IPS-20b (cell line): ENCODE data around the gene UNC5C.

Experiments
- H3K27ac ChIP-seq: one replicate; pipeline ENCODE4 v1.5.1; 2013; ENCODE audit warnings: low read length
- H3K27me3 ChIP-seq: 2 replicates; pipeline ENCODE4 v1.6.1; 2013; ENCODE audit warnings: mild to moderate bottlenecking, low read length, inconsistent platforms; ENCODE audit not compliant: insufficient read depth
- H3K36me3 ChIP-seq: 2 replicates; pipeline ENCODE4 v1.6.1; 2013; ENCODE audit warnings: low read depth, mild to moderate bottlenecking, inconsistent platforms, low read length, moderate library complexity; ENCODE audit not compliant: insufficient read depth
- H3K4me1 ChIP-seq: 2 replicates; pipeline ENCODE4 v1.6.1; 2013; ENCODE audit warnings: mild to moderate bottlenecking, control low read depth, inconsistent platforms, low read length, moderate library complexity; ENCODE audit not compliant: insufficient read depth
- H3K4me3 ChIP-seq: 2 replicates; pipeline ENCODE4 v1.5.1; 2013; ENCODE audit warnings: mild to moderate bottlenecking, low read length, inconsistent platforms
- H3K9ac ChIP-seq: 2 replicates; pipeline ENCODE4 v1.6.1; 2013; ENCODE audit warnings: low read depth, mild to moderate bottlenecking, inconsistent platforms, low read length, moderate library complexity
- H3K9me3 ChIP-seq: 2 replicates; pipeline ENCODE4 v1.6.1; 2013; ENCODE audit warnings: mild to moderate bottlenecking, low read depth, low read length, inconsistent platforms; ENCODE audit not compliant: insufficient read depth

Gene UNC5C

GRCh38 chr4:95544113-95545103 is 4.4 kb downstream of the UNC5C start:
- no peak overlapping the region for H3K9ac ChIP-seq
- no peaks in the 10 kb centered on the region for H3K36me3 ChIP-seq
- no peaks in the 10 kb centered on the region for H3K9me3 ChIP-seq
- peaks cover 45% of the 10 kb centered on the region for H3K27me3 ChIP-seq
- H3K27ac ChIP-seq = no peak overlapping the region
- H3K4me3 ChIP-seq = no peak overlapping the region
- H3K4me1 ChIP-seq = peaks cover 6% of the 10 kb centered on the region; the same call in 1 of the 2 replicates

- Histone ChIP-seq H3K9me3 (no peaks in the 10 kb centered on the region), H3K4me3 (no peak overlapping the region), H3K36me3 (no peaks in the 10 kb centered on the region), H3K4me1 (peaks cover 6% of the 10 kb centered on the region; the same call in 1 of the 2 replicates), H3K9ac (no peak overlapping the region), H3K27ac (no peak overlapping the region), H3K27me3 (peaks cover 22% of the 10 kb centered on the region)
These were observed 6.7 kb downstream of the UNC5C start for GRCh38 chr4:95541889-95542607.

- peaks cover 13% of the 10 kb centered on the region for H3K27me3 ChIP-seq
- no peak overlapping the region for H3K4me3 ChIP-seq
- H3K27ac ChIP-seq = no peak overlapping the region
- H3K4me1 ChIP-seq = peaks cover 2% of the 10 kb centered on the region; the same call in 1 of the 2 replicates
- no peaks in the 10 kb centered on the region for H3K9me3 ChIP-seq
- H3K36me3 ChIP-seq = no peaks in the 10 kb centered on the region
- H3K9ac ChIP-seq = no peak overlapping the region
These were observed 7.7 kb downstream of the UNC5C start for GRCh38 chr4:95541094-95541493.

- Histone ChIP-seq H3K27ac (no peak overlapping the region), H3K9me3 (no peaks in the 10 kb centered on the region), H3K4me1 (no peaks in the 10 kb centered on the region), H3K9ac (no peak overlapping the region), H3K4me3 (no peak overlapping the region), H3K27me3 (peaks cover 4% of the 10 kb centered on the region; the same call in 1 of the 2 replicates), H3K36me3 (no peaks in the 10 kb centered on the region)
These were observed 8.5 kb downstream of the UNC5C start for GRCh38 chr4:95540227-95540626.

- H3K4me3 ChIP-seq = no peak overlapping the region
- H3K36me3 ChIP-seq = no peaks in the 10 kb centered on the region
- H3K9ac ChIP-seq = no peak overlapping the region
- no peaks in the 10 kb centered on the region for H3K4me1 ChIP-seq
- H3K9me3 ChIP-seq = no peaks in the 10 kb centered on the region
- no peak overlapping the region for H3K27ac ChIP-seq
- H3K27me3 ChIP-seq = no peaks in the 10 kb centered on the region
These were observed 9.7 kb downstream of the UNC5C start for GRCh38 chr4:95539106-95539505.

- Histone ChIP-seq H3K9me3 (no peaks in the 10 kb centered on the region), H3K4me3 (no peak overlapping the region), H3K4me1 (no peaks in the 10 kb centered on the region), H3K27ac (no peak overlapping the region), H3K36me3 (no peaks in the 10 kb centered on the region), H3K27me3 (no peaks in the 10 kb centered on the region), H3K9ac (no peak overlapping the region)
These were observed 10.8 kb downstream of the UNC5C start for GRCh38 chr4:95537863-95538488.

GRCh38 chr4:95537191-95537590 is 11.6 kb downstream of the UNC5C start:
- H3K27me3 ChIP-seq = no peaks in the 10 kb centered on the region
- H3K4me1 ChIP-seq = no peaks in the 10 kb centered on the region
- H3K36me3 ChIP-seq = no peaks in the 10 kb centered on the region
- no peak overlapping the region for H3K27ac ChIP-seq
- no peak overlapping the region for H3K9ac ChIP-seq
- no peak overlapping the region for H3K4me3 ChIP-seq
- H3K9me3 ChIP-seq = no peaks in the 10 kb centered on the region

GRCh38 chr4:95536650-95537049 is 12.1 kb downstream of the UNC5C start:
- no peak overlapping the region for H3K4me3 ChIP-seq
- no peaks in the 10 kb centered on the region for H3K4me1 ChIP-seq
- H3K27me3 ChIP-seq = no peaks in the 10 kb centered on the region
- H3K9me3 ChIP-seq = no peaks in the 10 kb centered on the region
- H3K36me3 ChIP-seq = no peaks in the 10 kb centered on the region
- H3K27ac ChIP-seq = no peak overlapping the region
- H3K9ac ChIP-seq = no peak overlapping the region

- Histone ChIP-seq H3K4me1 (no peaks in the 10 kb centered on the region), H3K36me3 (no peaks in the 10 kb centered on the region), H3K9me3 (no peaks in the 10 kb centered on the region), H3K4me3 (no peak overlapping the region), H3K9ac (no peak overlapping the region), H3K27me3 (no peaks in the 10 kb centered on the region), H3K27ac (no peak overlapping the region)
These were observed 13.6 kb downstream of the UNC5C start for GRCh38 chr4:95535180-95535579.

- no peaks in the 10 kb centered on the region for H3K4me1 ChIP-seq
- no peaks in the 10 kb centered on the region for H3K36me3 ChIP-seq
- no peak overlapping the region for H3K9ac ChIP-seq
- no peaks in the 10 kb centered on the region for H3K9me3 ChIP-seq
- no peaks in the 10 kb centered on the region for H3K27me3 ChIP-seq
- no peak overlapping the region for H3K27ac ChIP-seq
- no peak overlapping the region for H3K4me3 ChIP-seq
These were observed 14.7 kb downstream of the UNC5C start for GRCh38 chr4:95534032-95534431.

GRCh38 chr4:95533254-95533653 is 15.5 kb downstream of the UNC5C start:
- no peaks in the 10 kb centered on the region for H3K4me1 ChIP-seq
- no peaks in the 10 kb centered on the region for H3K27me3 ChIP-seq
- no peak overlapping the region for H3K27ac ChIP-seq
- no peaks in the 10 kb centered on the region for H3K9me3 ChIP-seq
- no peaks in the 10 kb centered on the region for H3K36me3 ChIP-seq
- no peak overlapping the region for H3K9ac ChIP-seq
- H3K4me3 ChIP-seq = no peak overlapping the region
